HG03064 (cell line): Measurements from ENCODE around the gene TCIRG1.

Experiments used
- ATAC-seq: cut with Tn5 transposase; IDR thresholded peaks from one replicate; pipeline ENCODE4 v1.9.1; 2021; ENCODE audit warnings: low read depth; ENCODE audit not compliant: unreplicated experiment

TCIRG1 gene

DNA sequence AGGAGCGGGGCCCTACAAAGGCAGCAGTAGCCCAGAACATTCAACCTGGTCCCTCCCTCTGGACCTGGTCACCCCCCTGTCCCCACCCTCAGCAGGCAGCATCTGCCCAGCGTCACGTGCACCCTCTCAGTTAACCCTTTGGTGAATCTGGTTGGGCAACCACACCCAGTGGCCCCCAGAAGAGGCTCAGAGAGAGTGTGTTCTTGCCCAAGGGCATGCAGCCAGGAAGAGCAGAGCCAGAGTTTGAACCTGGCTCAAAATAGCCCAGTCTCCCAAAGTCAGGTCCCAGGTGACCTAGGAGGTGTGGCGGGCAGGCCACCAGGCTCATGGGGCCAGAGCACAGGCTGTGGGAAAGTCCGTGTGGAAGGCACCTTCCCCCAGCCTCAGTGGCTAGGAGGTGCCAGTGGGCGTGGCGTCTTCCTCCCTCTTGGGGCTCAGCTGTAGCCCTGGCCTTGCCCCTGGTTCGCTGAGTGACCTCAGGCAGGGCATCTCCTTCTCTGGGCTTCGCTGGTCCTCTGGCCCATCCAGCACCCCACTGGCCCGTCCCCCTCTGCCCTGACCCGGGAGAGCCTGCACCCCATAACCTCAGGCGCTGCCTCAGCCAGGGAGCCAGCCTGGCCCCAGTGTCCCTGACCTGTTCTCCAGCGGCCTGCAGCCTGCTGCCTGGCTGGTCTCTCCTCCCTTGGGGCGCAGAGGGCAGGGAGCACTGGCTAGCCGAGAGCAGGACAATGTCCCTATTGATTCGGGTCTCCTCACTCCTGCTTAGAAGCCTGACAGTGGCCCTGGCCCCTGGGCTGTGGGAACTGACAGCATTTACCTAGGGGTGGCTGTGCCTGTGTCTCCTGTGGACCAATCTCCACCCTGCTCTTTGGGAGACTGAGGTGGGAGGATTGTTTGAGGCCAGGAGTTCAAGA is 21.7 kb upstream of the TCIRG1 start:
- ATAC-seq = no peak

DNA sequence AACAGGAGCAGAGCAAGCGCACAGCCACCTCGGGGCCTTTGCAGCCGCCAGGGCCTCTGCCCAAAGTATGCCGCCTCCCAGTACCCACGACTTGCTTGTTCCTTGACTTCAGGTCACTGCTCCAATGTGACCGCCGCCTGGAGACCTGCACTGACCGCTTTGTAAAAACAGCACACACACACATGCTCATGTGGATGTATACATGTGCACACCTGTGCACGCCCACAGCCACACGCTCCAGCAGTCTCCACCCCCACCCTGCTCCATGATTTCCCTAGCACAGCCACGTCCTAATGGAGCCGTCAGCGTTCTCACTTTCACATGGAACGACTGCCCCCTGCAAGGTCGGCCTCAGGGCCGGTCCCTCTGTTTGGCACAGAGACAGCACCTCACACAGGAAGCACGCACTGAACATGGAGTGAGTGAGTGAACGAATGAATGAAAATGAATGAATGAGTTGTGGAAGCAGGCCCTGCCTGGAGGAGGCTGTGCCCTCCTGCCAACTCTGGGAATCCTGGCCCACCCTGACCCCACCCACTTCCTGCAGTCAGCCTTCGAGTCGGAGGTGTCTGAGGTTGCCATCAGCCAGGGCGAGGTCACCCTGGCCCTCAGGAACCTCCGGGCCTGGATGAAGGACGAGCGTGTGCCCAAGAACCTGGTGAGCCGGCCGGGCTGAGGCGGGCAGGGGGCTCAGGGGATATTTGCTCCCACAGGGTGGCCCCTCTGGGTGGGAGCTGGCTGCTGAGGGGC is 20.7 kb upstream of the TCIRG1 start:
- ATAC-seq = no peak

DNA sequence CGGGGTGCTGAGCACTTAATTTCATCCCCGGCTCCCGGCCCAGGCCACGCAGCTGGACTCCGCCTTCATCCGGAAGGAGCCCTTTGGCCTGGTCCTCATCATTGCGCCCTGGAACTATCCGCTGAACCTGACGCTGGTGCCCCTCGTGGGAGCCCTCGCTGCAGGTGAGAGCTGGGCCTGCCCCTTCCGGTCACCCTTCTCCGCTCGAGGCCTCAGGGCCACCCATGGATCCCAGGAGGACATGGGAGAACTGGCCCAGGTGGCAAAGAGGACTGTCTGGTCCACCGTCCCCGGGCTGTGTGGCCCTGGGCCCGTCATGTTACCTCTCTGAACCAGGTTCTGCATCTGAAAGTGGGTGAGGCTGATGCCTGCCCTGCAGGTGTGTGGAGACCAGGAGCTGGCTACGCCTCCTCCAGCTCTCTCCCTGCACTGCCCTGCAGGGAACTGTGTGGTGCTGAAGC is 20.1 kb upstream of the TCIRG1 start:
- no peak for ATAC-seq

DNA sequence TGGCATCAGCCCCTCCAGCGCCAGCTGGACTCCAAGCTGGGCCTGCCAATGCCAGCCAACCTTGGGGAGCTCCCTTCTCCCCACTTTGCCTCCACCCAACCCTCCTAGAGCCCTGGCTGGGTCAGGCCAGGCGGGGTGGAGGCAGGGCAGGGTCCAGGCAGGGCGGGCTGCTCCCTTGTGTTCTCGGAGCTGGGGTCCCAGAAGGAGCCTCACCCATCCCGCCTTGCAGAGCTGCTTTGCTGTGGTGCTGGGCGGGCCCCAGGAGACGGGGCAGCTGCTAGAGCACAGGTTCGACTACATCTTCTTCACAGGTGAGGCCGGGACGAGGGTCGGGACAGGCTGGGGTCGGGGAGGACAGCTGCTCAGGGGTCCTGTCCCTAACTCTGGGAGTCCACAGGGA is 19.3 kb upstream of the TCIRG1 start:
- ATAC-seq = no peak

DNA sequence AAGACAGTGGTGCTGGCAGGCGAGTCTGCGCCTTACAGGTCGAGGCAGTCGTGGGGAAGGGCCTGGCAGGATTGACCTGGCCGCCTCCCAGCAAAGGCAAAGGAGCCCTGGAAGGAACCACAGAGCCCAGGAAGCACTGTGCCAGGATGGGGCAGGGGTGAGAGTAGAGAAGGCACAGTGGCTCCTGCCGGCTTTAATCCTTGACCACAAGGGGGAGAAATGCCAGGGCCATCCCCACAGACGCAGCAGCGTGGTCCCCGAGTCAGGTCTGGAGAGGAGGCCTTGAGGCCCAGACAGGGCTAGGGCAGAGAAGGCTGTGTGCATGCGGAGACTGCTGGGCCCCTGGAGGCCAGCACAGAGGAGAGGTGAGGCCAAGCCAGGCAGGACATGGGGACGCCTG is 18.2 kb upstream of the TCIRG1 start:
- no peak for ATAC-seq

GRCh38 chr11:68021167-68021787 is 17.5 kb upstream of the TCIRG1 start:
- ATAC-seq = no peak

DNA sequence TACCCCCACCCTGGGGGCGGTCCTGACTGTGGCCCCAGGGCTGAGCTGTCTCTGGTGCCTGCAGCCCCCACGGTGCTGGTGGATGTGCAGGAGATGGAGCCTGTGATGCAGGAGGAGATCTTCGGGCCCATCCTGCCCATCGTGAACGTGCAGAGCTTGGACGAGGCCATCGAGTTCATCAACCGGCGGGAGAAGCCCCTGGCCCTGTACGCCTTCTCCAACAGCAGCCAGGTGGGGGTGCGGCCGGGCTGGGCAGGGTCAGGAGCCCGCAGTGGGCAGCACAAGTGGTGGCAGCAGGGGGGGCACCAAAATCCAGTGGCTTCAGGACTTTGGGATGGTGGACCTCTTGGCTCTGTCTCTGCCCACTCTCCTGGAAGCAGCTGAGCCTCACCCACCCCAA is 16.3 kb upstream of the TCIRG1 start:
- ATAC-seq = no peak

GRCh38 chr11:68024508-68024907 is 14.3 kb upstream of the TCIRG1 start:
- ATAC-seq = no peak

DNA sequence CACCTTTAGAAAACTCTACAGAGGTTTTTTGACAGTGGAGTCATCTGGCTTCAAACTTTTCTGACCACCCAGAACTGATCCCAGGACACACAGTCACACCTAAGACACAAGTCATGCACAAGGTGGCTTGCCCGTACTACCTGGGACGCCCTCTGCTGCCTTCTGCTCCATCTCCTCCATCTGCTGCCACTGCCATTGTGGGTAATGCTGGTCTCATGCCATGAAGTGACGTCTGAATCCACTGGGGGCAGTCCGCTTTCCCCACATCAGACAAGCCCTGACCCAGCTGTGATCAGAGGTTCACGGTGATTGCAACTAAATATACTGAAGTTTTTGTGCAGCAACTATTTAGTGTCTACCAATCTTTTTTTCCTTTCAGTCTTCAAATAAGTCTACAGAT is 13.8 kb upstream of the TCIRG1 start:
- no peak for ATAC-seq

DNA sequence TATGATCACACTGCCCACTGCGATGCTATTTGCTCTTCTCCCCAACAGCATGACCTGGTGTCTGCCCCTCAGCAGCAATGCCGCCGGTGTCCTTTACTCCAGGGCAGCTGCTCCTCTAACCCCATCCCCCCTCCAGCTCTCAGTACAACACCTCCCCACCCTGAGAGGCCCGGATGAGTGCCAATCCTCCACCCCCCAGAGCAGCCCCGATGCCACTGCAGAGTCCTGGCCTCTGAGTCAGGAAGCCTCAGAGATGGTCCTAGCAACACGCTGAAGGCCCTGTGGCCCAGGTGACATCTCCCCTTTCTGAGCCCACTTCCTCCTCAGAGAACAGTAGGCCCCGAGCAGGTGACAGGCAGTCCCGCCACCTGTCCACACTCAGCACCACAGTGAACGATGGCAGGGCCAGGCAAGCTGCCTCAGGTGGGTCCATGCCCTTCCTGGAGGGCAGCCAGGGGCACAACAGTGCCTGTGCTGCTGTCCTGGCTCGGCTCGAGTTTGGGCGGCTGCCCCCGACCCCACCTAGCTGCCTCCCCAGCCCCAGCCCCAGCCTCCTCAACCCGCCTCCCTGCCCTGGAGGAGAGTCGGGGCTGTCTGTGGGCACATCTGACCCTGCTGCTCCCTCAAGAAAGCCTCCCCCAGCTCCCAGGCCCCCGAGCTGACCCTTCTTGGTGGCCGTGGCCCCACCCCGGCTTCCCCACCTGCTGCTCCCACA is 12.3 kb upstream of the TCIRG1 start:
- no peak for ATAC-seq

DNA sequence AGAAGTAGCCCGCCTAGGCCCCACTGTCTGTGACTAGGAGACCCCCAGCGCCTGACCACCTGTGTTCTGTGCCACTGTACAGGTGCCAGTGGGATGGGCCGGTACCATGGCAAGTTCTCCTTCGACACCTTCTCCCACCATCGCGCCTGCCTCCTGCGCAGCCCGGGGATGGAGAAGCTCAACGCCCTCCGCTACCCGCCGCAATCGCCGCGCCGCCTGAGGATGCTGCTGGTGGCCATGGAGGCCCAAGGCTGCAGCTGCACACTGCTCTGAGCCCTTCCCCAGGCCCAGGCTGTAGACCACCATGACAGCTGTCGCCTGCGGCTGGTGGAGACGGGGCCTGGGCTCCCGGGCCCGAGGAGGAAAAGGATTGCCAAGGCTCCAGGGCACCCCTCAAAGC is 11.2 kb upstream of the TCIRG1 start:
- ATAC-seq = no peak

GRCh38 chr11:68028802-68029545 is 9.9 kb upstream of the TCIRG1 start:
- no peak for ATAC-seq

DNA sequence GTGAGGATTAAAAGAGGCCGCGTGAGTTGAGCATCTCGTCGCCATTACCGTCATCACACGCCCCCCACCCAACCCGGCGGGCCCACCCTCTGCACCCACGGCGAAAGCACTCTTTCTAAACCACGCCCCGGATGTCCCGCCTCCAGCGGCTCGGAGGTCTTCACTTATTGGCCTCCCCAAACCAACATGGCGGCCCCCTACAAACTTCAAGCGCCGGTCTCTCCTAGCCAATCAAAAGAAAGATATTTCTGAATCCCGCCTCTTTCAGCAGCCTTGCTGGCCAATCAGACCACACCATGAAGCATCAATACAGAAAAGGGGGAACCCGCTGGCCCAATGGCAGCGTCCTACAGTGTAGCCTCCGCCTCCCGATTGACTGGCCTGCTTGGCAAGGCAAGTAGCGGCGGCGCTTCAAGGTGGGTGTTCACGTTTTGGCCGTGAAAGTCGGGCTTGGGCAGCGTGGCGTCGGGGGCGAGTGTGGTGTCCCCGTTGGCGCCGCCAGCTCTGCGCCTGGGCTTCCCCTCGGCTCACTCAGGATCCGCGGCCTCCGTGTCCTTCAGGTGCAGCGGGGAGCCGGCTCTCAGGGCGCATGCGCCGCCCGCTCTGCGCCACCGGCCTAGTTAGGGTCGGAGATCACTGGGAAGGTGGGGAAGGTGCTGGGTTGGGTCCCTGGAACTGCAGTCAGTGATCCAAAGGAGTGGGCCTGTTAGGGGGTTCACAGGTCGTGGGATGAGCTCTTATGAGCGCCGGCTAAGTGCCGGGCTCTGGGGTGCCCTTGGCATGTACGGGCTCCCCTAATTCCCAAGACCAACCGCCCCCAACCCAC is 8.3 kb upstream of the TCIRG1 start, which contains the start of gene NDUFS8:
TSS of gene NDUFS8 (plus strand) at position 364 of the 826 bp plus-strand sequence. CDS start 1,471 bp downstream, outside the sequence.
- ATAC-seq = peak; percentile 81

DNA sequence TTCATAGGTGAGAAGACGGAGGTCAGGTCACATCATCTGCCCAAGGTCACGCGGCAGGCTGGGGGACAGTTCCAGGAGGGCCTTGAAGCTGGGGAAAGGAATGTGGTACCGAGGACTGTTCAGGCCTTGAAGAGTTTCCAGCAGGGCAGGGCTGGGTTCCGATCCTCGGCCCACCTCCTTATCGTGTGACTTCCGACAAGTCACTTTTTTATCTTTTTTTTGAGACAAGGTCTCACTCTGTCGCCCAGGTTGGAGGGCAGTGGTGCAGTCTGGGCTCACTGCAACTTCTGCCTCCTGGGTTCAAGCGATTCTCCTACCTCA is 7.7 kb upstream of the TCIRG1 start:
- ATAC-seq = no peak

- no peak for ATAC-seq
Measured at GRCh38 chr11:68032003-68032402, 6.8 kb upstream of the TCIRG1 start.

- no peak for ATAC-seq
Measured at GRCh38 chr11:68032997-68033707, 5.7 kb upstream of the TCIRG1 start.

GRCh38 chr11:68033708-68034045 is 5.1 kb upstream of the TCIRG1 start:
- ATAC-seq = no peak

DNA sequence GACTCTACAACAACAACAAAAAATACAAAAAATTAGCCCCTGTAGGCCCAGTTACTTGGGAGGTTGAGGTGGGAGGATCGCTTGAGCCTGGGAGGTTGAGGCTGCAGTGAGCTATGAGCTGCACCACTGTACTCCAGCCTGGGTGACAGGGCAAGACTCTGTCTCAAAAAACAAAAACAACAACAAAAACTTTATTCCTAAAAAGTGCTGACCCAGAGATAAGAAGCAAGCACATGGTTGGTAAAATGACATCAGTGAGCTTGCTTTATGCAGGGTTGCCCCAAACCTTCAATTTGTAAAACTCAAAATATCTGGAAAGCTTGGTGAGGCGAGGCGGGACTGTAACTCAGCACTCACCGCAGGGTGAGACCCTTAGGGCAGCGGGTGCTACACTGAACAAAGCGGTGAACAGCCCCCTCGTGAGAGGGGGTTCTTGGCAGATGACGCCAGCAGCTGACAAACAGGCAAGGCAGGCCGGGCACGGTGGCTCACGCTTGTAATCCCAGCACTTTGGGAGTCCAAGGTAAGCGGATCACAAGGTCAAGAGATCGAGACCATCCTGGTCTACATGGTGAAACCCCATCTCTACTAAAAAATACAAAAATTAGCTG is 3.5 kb upstream of the TCIRG1 start:
- no peak for ATAC-seq
